CD14-positive monocyte (primary cell): Measurements from ENCODE around the gene TBCD. TPM values are rescaled to one million over a fixed set of nuclear protein-coding genes. Genes with fewer than 3 reads are reported as not detected.

Experiments
- DNase-seq, 3 donors: peaks; one replicate each; pipeline ENCODE4 v3.0.0-alpha.2; 2011 to 2022
- H2AFZ ChIP-seq: 2 replicates; pipeline ENCODE4 v1.6.0; 2012; ENCODE audit warnings: mild to moderate bottlenecking, low read depth, low read length, inconsistent platforms; ENCODE audit not compliant: insufficient read depth, poor library complexity, severe bottlenecking
- H3K27ac ChIP-seq, 2 donors: 1 replicate in 1 of 2; 2 replicates in 1 of 2; pipeline ENCODE4 v1.5.1; 2012 to 2013; ENCODE audit warnings: low read length in 2 of 2, control low read depth in 1 of 2, inconsistent platforms in 1 of 2, low read depth in 1 of 2, mild to moderate bottlenecking in 1 of 2
- H3K27me3 ChIP-seq, 2 donors: one replicate each; pipeline versions ENCODE4 v1.6.0 to v1.6.1; 2011 to 2013; ENCODE audit warnings: low read length in 2 of 2; ENCODE audit not compliant: control insufficient read depth in 2 of 2, insufficient read depth in 2 of 2
- H3K36me3 ChIP-seq, 2 donors: replicated peaks in 1 of 2; 1 replicate in 1 of 2; 2 replicates in 1 of 2; pipeline versions ENCODE4 v1.5.1 to v1.6.1; 2012 to 2013; ENCODE audit warnings: low read length in 2 of 2, control low read depth in 1 of 2, inconsistent platforms in 1 of 2, mild to moderate bottlenecking in 1 of 2; ENCODE audit not compliant: insufficient read depth in 2 of 2, control insufficient read depth in 1 of 2
- H3K4me1 ChIP-seq, 2 donors: 1 replicate in 1 of 2; 2 replicates in 1 of 2; pipeline versions ENCODE4 v1.5.1 to v1.6.1; 2012 to 2013; ENCODE audit warnings: low read length in 2 of 2, control low read depth in 1 of 2, inconsistent platforms in 1 of 2, mild to moderate bottlenecking in 1 of 2, moderate library complexity in 1 of 2; ENCODE audit not compliant: insufficient read depth in 2 of 2, control insufficient read depth in 1 of 2
- H3K4me2 ChIP-seq: replicated peaks from 2 replicates; pipeline ENCODE3; 2012; ENCODE audit warnings: low read length, moderate library complexity, mild to moderate bottlenecking; ENCODE audit not compliant: poor library complexity, severe bottlenecking; ENCODE audit errors: extremely low read depth
- H3K4me3 ChIP-seq, 3 experiments: fragments of 200-600 bp in 1 of 3; sonication (generic) in 1 of 3; replicated peaks in 1 of 3; 1 replicate in 2 of 3; 2 replicates in 1 of 3; pipeline ENCODE4 v1.5.1; 2011 to 2013; ENCODE audit warnings: low read length in 3 of 3, mild to moderate bottlenecking in 3 of 3, control low read depth in 2 of 3, low read depth in 2 of 3, inconsistent platforms in 1 of 3, moderate library complexity in 1 of 3
- H3K79me2 ChIP-seq: 2 replicates; pipeline ENCODE4 v1.6.0; 2012; ENCODE audit warnings: mild to moderate bottlenecking, control low read depth, inconsistent platforms, low read length, moderate library complexity; ENCODE audit not compliant: insufficient read depth
- H3K9ac ChIP-seq: 2 replicates; pipeline ENCODE4 v1.6.0; 2017; ENCODE audit warnings: low read length, mild to moderate bottlenecking; ENCODE audit not compliant: insufficient read depth, poor library complexity, severe bottlenecking
- H3K9me3 ChIP-seq, 2 donors: replicated peaks in 1 of 2; 1 replicate in 1 of 2; 2 replicates in 1 of 2; pipeline versions ENCODE4 v1.5.1 to v1.6.1; 2012 to 2013; ENCODE audit warnings: low read length in 2 of 2, control low read depth in 1 of 2; ENCODE audit not compliant: control insufficient read depth in 1 of 2, insufficient read depth in 1 of 2
- H4K20me1 ChIP-seq: 2 replicates; pipeline ENCODE4 v1.6.0; 2012; ENCODE audit warnings: mild to moderate bottlenecking, low read length, control low read depth, moderate library complexity; ENCODE audit not compliant: insufficient read depth
- H3K27ac Mint-ChIP-seq, 7 donors: one replicate each; pipeline ENCODE4 v1.8.0; 2020; ENCODE audit warnings: mild to moderate bottlenecking in 7 of 7, mixed read lengths in 7 of 7, moderate library complexity in 6 of 7, inconsistent platforms in 2 of 7
- H3K27me3 Mint-ChIP-seq, 3 donors: one replicate each; pipeline ENCODE4 v1.8.0; 2021 to 2022; ENCODE audit warnings: low read depth in 3 of 3, mild to moderate bottlenecking in 3 of 3, mixed read lengths in 3 of 3, moderate library complexity in 3 of 3, inconsistent platforms in 1 of 3
- H3K36me3 Mint-ChIP-seq, 2 donors: one replicate each; pipeline ENCODE4 v1.8.0; 2020; ENCODE audit warnings: mixed read lengths in 2 of 2, inconsistent platforms in 1 of 2, mild to moderate bottlenecking in 1 of 2
- H3K4me1 Mint-ChIP-seq: one replicate; pipeline ENCODE4 v1.8.0; 2020; ENCODE audit warnings: mild to moderate bottlenecking, mixed read lengths
- H3K4me3 Mint-ChIP-seq, 2 donors: one replicate each; pipeline ENCODE4 v1.8.0; 2020; ENCODE audit warnings: mild to moderate bottlenecking in 2 of 2, mixed read lengths in 2 of 2, moderate library complexity in 1 of 2
- H3K9me3 Mint-ChIP-seq, 7 donors: one replicate each; pipeline ENCODE4 v1.8.0; 2020 to 2022; ENCODE audit warnings: mixed read lengths in 7 of 7, mild to moderate bottlenecking in 6 of 7, moderate library complexity in 6 of 7, inconsistent platforms in 2 of 7
- WGBS: methylation state at CpG from one replicate; pipeline ENCODE4 v1.1.5; 2013; ENCODE audit warnings: missing lambda C conversion rate; ENCODE audit not compliant: insufficient coverage; 5-methylcytosine and 5-hydroxymethylcytosine counted together
- intact Hi-C, 2 donors: fragments of 100-400 bp; cut with micrococcal nuclease; formaldehyde crosslinking; loops; one replicate each; pipeline versions ENCODE4 v1.15.0 to v1.15.1; 2023
- polyA plus RNA-seq, 3 donors: library from polyadenylated mRNA; depleted of rRNA in 1 of 3; unstranded in 2 of 3; stranded (reverse) in 1 of 3; fragments of 300-500 nt in 2 of 3; fragments of >200 nt in 1 of 3; fragmentation: Illumina TruSeq in 2 of 3; gene quantifications; 1 replicate in 2 of 3; 2 replicates in 1 of 3; pipeline ENCODE4 v1.2.3, GENCODE V29; 2012 to 2021
- TF ChIP-seq, protein P1 (sequence below): fragments of 200-600 bp; IDR thresholded peaks from one replicate; pipeline ENCODE4 v1.8.0; 2022; ENCODE audit warnings: antibody characterized with exemption, mild to moderate bottlenecking

The TBCD gene
- polyA plus RNA-seq, 3 donors: 54.7 to 74.0 (median 66.6) TPM

- 70% methylated on average over 6 of the region's 9 CpGs for WGBS
- no peaks in the 10 kb centered on the region for H3K79me2 ChIP-seq
- Mint-ChIP-seq H3K4me3 (no peak overlapping the region), H3K27ac (peak overlapping the region in 1 of 7 donors; percentile 50), H3K4me1 (peaks cover 41% of the 10 kb centered on the region), H3K36me3 (peaks cover 13 to 30% of the 10 kb centered on the region in 2 donors), H3K27me3 (peaks cover 0 to 4% (median 0%) of the 10 kb centered on the region in 3 donors), H3K9me3 (no peaks in the 10 kb centered on the region)
- H4K20me1 ChIP-seq: no peaks in the 10 kb centered on the region
- TF ChIP-seq, protein P1, sequence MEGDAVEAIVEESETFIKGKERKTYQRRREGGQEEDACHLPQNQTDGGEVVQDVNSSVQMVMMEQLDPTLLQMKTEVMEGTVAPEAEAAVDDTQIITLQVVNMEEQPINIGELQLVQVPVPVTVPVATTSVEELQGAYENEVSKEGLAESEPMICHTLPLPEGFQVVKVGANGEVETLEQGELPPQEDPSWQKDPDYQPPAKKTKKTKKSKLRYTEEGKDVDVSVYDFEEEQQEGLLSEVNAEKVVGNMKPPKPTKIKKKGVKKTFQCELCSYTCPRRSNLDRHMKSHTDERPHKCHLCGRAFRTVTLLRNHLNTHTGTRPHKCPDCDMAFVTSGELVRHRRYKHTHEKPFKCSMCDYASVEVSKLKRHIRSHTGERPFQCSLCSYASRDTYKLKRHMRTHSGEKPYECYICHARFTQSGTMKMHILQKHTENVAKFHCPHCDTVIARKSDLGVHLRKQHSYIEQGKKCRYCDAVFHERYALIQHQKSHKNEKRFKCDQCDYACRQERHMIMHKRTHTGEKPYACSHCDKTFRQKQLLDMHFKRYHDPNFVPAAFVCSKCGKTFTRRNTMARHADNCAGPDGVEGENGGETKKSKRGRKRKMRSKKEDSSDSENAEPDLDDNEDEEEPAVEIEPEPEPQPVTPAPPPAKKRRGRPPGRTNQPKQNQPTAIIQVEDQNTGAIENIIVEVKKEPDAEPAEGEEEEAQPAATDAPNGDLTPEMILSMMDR: no peak
- no peak overlapping the region for H3K9ac ChIP-seq
- H3K4me2 ChIP-seq: no peak overlapping the region
- H2AFZ ChIP-seq: no peak overlapping the region
- peaks cover 0 to 13% of the 10 kb centered on the region in 2 donors for H3K36me3 ChIP-seq
- no peak overlapping the region for H3K27ac ChIP-seq
- H3K4me3 ChIP-seq: no peak overlapping the region
- H3K4me1 ChIP-seq: peaks cover 32 to 44% of the 10 kb centered on the region in 2 donors
- no peaks in the 10 kb centered on the region for H3K27me3 ChIP-seq
- intact Hi-C loops: no loop called here
- DNase-seq: no peak
- no peaks in the 10 kb centered on the region for H3K9me3 ChIP-seq
Measured at GRCh38 chr17:82835122-82835521, 83.3 kb downstream of the TBCD start.

- H3K79me2 ChIP-seq: no peaks in the 10 kb centered on the region
- peaks cover 12 to 30% of the 10 kb centered on the region in 2 donors for H3K36me3 Mint-ChIP-seq
- H3K9me3 Mint-ChIP-seq: no peaks in the 10 kb centered on the region
- H3K4me1 Mint-ChIP-seq: peaks cover 41% of the 10 kb centered on the region
- H3K27ac Mint-ChIP-seq: peak overlapping the region in 1 of 7 donors; percentile 50
- peaks cover 32 to 44% of the 10 kb centered on the region in 2 donors for H3K4me1 ChIP-seq
- peak overlapping the region; percentile 14 for H3K4me2 ChIP-seq
- H3K36me3 ChIP-seq: peaks cover 0 to 13% of the 10 kb centered on the region in 2 donors
- no peaks in the 10 kb centered on the region for H3K27me3 ChIP-seq
- H4K20me1 ChIP-seq: no peaks in the 10 kb centered on the region
- WGBS: 82% methylated on average over 23 of the region's 28 CpGs
- no peak overlapping the region for H3K4me3 ChIP-seq
- no peak overlapping the region for H3K9ac ChIP-seq
- H3K27me3 Mint-ChIP-seq: peaks cover 0 to 4% (median 0%) of the 10 kb centered on the region in 3 donors
- peak overlapping the region in 1 of 2 donors; percentile 15 for H3K4me3 Mint-ChIP-seq
- H3K27ac ChIP-seq: no peak overlapping the region
- no peaks in the 10 kb centered on the region for H3K9me3 ChIP-seq
- intact Hi-C loops: no loop called here
- TF ChIP-seq, protein P1: no peak
- DNase-seq: no peak
- H2AFZ ChIP-seq: no peak overlapping the region
Measured at GRCh38 chr17:82835766-82836512, 84.1 kb downstream of the TBCD start.
